Cardiac fibroblast (primary cell): ENCODE measurements around the gene STMP1.
A peak's percentile ranks its signal among the peaks of the same experiment; 100 is the strongest.

Experiments used
- DNase-seq, 2 donors: peaks; one replicate each; pipeline versions ENCODE4 v3.0.0 to v3.0.0-alpha.2; 2010; ENCODE audit warnings: low read depth in 2 of 2
- H3K4me3 ChIP-seq, 2 donors: replicated peaks in 1 of 2; 1 replicate in 1 of 2; 2 replicates in 1 of 2; pipeline ENCODE4 v1.5.1; 2011; ENCODE audit warnings: low read depth in 2 of 2, low read length in 2 of 2, mild to moderate bottlenecking in 2 of 2, moderate library complexity in 1 of 2
- TF ChIP-seq, protein P1 (sequence below): IDR thresholded peaks from one replicate; pipeline ENCODE4 v1.5.1; 2011; ENCODE audit warnings: low read depth, mild to moderate bottlenecking, low read length, inconsistent platforms

STMP1 gene

GRCh38 chr7:135672560-135673359, 10.4 kb downstream of the STMP1 start:
- no peak overlapping the region for H3K4me3 ChIP-seq
- peak; percentile 87 to 90 for DNase-seq
- TF ChIP-seq, protein P1, sequence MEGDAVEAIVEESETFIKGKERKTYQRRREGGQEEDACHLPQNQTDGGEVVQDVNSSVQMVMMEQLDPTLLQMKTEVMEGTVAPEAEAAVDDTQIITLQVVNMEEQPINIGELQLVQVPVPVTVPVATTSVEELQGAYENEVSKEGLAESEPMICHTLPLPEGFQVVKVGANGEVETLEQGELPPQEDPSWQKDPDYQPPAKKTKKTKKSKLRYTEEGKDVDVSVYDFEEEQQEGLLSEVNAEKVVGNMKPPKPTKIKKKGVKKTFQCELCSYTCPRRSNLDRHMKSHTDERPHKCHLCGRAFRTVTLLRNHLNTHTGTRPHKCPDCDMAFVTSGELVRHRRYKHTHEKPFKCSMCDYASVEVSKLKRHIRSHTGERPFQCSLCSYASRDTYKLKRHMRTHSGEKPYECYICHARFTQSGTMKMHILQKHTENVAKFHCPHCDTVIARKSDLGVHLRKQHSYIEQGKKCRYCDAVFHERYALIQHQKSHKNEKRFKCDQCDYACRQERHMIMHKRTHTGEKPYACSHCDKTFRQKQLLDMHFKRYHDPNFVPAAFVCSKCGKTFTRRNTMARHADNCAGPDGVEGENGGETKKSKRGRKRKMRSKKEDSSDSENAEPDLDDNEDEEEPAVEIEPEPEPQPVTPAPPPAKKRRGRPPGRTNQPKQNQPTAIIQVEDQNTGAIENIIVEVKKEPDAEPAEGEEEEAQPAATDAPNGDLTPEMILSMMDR, result peak; percentile 89

- DNase-seq, result peak; percentile 62 to 80
- TF ChIP-seq, protein P1, result no peak
- no peak overlapping the region for H3K4me3 ChIP-seq
These were observed 11.0 kb downstream of the STMP1 start for GRCh38 chr7:135673360-135673706.

DNA sequence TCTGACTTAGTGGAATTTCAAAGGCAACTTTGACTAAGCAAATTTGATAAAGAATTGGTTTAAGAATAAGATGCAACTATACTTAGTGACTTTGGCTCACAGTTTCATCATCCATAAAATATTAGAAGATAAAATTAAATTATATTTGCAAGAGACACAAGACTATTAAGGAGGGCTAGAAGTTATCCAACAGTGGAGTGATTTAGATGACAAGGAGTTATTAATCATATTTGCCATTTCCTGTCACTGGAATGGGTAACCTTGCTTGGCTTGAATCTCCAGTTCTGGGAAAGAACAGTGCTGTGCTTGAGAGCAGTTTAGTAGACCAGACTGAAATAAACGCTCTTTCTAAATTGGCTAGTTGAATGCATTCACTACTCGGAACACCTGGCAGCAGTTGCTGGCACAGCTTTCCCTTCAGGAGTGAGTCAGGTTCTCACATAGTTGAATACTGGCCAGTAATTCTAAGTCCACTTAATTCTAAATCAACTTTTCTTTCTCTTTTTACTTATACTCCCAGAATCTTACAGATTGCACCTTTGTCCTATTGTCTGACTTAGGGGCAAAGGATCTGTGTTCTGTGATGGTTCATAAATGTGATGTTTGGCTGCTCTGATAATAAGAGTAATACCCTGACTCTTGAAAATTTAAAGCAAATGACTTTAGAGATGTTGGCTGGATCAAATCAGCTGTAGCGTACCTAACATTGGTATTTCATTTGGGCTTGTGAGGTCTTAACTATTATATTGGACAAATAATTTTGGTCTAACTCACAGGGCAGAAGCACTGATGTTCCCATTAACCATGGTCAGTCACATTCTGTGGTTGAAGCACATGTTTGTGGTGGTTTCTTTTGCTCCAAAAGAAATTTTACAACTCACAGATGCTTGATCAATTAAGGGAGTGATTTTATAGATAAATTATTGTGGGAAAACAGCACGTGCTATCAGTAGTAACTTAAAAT, 16.6 kb downstream of the STMP1 start:
- TF ChIP-seq, protein P1, result no peak
- DNase-seq, result peak; percentile 65 to 88
- no peak overlapping the region for H3K4me3 ChIP-seq

GRCh38 chr7:135681762-135682161, 19.4 kb downstream of the STMP1 start:
- no peak for DNase-seq
- H3K4me3 ChIP-seq, result no peak overlapping the region
- TF ChIP-seq, protein P1, result no peak

DNA sequence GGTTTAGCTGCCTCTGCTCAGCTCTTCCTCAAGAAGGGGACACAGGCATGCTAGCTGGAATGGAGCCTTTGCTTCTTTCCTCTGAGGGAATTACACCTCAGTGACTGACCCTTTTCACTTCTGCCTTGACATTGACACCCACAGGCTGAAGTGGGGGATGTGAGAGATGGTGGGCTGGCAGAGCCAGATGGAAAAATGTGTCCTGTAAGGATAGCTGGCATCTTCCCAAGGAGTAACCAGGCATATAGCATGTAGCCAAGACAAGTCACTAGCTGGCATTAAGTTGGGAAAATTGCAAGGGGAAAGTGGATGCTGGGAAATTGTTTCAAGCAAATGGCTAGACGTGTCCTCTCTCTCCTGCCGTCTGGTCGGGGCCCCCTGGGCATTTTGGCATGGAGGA, 19.9 kb downstream of the STMP1 start:
- DNase-seq, result no peak
- no peak overlapping the region for H3K4me3 ChIP-seq
- TF ChIP-seq, protein P1, result no peak

GRCh38 chr7:135683609-135684008, 21.3 kb downstream of the STMP1 start:
- no peak overlapping the region for H3K4me3 ChIP-seq
- TF ChIP-seq, protein P1, result no peak
- no peak for DNase-seq
